HG02642 (cell line): ENCODE data around the gene ZDHHC14.

ENCODE experiments used
- ATAC-seq: cut with Tn5 transposase; IDR thresholded peaks from one replicate; pipeline ENCODE4 v1.9.1; 2021; ENCODE audit warnings: mild to moderate bottlenecking; ENCODE audit not compliant: unreplicated experiment, poor library complexity

Gene ZDHHC14

DNA sequence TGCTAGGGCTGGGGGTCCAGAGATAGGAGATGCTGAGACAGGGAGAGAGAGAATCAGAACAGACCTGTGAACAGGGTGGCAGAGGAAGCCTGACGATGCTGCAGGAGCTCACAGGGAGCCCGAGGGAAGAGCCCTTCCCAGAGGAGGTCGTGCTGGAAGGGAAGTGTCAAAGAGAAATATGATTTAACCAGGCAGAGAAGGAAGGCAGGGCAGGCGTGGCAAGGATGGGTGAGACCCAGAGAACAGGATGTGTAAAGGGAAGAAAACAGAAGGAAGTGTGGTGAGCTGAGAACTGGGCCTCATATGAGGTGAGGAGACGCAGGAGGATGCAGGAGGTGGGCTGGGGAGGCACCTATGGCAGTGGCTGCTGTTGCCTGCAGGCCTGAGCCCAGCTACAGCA lies 105.6 kb downstream of the ZDHHC14 start:
- ATAC-seq, result no peak

DNA sequence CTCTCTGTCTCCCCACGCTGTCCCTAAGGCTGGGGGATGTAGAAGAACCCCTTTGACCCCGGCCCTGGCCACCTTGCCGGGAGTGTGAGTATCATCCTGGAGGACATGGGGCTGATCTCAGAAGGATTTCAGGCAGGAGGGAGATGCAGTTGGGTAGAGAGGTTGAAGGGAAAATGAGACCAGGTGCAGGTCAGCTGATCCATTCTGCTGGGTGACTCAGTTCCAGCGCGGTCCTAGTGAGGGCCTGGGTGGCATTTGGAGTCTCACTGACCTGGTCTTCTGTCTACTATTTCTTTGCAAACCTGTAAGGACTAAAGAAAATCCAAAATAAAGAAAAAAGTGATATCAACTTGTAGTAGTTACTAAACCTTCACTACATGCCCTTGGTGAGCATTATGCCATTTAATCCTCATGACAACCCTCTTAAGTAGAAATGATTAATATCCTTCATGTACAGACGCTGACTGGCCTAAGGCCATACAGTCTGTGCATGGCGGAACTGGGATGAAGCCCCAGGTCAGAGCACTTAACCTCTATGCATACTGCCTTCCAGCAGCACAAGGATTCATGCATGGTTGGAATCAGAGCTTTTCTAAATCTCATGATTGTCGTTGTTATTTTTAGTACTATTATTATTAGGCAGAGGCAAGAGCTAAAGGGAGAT lies 106.3 kb downstream of the ZDHHC14 start:
- no peak for ATAC-seq

DNA sequence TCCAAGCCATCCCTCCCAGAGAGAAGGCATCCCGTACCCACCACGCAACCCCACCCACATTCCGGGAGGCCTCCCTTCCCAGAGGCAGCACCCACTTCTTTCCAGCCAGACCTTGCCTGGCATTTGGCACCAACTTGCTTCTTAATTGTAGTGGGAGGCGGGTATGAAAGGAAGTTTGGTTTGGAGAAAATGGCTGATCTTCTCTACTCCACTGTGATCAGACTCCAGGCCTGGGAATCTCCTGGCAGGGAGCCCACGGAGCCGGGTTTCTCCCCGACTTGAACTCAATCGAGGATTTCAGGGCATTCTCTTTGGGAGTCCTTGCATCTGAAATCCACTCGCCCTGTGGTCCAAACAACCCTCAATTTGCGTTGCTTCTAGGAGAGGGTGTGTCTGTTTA lies 107.1 kb downstream of the ZDHHC14 start:
- no peak for ATAC-seq

DNA sequence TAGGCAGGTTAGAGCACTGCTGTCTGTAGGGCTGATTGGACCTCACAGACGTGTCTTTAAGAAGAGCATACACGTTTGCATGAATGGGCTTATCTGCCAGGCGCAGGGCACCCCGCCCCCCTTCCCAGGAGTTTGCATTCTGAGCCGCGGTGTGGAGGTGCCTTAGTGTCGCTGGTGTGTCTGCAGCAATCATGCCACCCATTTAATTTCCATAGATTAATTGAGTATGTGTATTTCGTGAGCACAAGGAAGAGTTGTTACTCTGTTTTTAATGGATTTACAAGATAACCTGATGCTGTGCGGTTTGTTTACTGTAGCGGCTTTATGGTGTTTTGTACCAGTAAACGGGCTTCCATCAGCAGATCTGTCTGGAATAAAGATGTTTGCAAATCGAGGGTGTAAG lies 107.7 kb downstream of the ZDHHC14 start:
- ATAC-seq, result no peak

DNA sequence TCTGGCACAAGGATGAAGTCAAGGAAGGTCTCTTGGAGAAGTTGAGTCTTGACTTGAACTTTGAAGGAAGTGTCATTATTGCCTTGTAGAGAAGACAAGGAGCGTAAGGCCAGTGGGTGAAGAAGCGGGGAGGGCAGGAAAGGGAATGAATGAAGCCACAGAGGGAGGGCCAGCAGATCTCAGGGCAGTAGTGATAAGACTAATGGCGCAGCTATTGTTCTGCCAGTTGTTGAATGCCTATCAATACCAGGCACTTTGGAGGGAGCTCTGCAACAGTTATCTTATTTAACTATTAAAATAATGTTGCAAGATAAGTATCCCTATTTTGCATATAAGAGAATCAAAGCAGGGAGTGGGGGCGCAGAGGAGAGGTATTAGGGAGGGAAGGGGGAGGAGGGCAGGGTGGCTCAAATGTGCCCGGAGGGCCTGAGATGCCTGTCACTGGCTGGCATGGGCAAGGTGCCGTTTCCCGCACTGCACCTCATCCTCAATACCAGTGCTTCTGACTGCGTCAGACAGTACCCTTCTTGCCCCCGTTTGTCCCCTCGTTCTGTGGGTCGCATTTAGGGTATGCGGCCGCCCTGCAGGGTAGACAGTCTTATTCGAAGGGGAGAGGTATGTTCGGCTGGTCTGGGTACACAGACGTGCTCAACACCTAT lies 109.8 kb downstream of the ZDHHC14 start:
- ATAC-seq, result no peak

DNA sequence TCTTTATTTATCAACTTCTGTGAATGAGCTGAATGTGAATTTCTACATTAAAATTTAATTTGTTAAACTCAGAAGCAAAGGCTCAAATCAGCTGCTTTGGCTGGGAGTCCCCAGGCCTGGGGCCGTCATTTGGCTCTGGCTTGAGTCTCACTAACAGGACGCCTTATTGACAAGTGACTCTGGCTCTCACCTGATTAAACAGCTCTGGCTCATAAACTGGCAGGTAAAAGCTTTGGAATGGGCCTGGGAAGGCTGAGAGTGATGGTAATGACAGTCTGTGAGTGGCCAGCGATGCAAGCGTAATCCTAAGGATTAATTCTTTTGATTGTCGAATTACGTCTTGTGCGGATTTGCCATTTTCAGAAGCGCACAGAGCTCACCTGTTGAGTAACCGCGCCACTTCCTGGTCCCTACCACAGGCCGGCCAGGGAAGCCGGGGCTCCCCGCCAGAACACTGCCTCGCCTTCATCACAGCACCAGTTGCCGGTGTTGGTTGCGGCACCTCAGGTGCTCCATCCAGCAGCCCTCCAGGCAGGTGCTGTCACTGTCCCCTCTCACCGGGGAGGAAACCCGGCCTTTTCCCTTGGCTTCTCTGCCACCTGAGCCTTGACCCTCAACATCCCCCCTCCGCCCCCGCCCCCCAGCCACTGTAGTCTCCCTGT lies 110.7 kb downstream of the ZDHHC14 start:
- no peak for ATAC-seq

DNA sequence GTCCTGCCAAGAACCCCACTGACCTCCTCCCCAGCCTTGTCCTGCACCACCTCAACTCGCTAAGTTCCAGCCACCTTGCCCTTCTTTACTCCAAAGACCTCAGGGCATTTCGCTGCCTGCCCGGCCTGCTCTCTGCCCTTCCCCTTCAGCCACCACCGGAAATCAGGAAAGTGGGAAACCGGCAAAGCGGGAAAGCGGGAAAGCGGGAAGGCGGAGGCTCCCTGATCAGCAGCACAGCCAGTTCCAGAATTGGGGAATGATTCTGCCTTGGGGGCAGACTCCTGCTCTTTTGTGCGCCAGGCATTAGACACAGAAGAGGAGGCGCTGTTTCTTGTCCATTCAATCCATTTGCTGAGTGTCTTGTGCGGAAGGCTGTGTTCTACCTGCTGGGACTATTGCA lies 111.3 kb downstream of the ZDHHC14 start:
- ATAC-seq, result no peak

DNA sequence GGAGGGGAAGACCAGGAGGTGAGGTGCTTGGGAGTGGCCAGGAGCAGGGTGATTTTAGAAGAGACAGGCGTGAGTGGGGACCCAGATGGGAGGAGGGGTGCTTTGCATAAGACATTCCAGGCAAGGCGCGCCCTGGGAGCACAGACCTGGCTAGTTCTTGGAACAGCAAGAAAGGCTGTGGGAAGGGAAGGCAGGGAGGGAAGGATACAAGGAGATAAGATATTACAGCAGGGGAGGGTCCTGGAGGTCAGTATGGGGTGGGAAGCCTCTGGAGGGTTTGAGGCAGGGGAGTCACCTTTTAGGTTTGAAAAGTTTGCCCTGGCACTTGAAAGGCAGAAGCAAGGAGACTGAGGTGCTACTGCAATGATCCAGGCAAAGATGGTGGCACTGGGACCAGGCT lies 111.8 kb downstream of the ZDHHC14 start:
- no peak for ATAC-seq

DNA sequence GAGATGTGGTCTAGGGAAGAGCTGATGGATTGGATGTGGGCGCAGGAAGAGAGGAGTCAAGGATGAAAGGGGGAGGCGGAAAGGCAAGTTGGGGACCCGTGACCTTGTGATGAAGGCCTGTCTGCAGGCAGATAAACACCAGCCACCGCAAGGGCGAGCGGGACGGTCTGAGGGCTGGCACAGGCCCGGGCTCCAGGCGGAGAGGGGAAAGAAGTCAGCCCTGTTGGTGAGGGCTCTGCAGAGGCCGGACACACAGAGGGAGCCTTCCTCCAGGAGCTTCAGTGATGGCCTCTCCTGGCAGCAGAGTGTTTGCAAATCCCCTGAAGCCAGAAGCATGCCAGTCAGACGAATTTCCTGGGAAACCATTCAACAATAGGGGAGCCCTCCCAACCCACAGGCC lies 112.2 kb downstream of the ZDHHC14 start:
- no peak for ATAC-seq

DNA sequence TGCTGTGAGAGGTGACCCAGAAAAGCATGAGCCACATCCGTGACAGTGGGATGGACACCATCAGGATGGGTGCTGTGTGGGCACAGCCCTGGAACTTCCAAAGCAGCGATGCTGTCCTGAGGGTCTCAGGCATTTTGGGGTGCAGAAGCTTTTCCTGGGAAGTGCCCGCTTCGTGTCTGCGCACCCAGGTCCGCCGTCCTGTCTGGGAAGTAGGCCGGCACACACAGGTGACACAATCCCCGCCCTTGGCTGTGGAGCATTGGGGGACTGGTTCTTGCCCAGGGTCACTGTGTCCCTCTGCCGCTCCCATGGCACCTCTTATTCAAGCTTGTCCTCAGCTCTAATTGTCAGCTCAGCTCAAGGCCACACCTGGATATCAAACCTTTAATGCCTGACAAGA lies 112.6 kb downstream of the ZDHHC14 start:
- ATAC-seq, result no peak

DNA sequence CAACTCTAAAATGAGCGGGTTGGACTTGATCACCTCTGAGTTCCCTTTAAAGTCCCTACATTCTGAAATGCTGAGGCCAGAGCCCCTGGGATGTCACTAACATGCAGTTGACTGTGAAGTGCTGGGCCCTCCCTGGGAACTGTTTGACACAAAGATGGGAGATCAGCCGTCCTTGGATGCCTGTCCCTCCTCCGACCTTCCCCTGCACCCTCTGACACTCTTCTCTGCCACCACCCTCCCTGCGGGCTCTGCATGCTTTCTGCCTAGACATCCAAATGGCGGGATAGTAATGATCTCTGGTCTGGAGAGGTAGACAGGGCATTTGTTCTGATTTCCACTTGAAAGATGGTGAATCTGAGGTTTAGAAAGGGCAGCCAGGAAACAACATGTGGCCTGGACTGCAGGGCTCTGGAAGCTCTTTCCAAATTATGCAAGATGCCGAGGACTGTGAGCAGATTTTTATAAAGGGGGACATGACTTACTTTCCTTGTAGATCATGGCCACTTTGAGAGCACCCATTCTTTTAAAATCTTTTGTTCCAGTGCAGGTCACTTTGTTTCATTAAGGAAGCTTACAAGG lies 113.2 kb downstream of the ZDHHC14 start:
- no peak for ATAC-seq

DNA sequence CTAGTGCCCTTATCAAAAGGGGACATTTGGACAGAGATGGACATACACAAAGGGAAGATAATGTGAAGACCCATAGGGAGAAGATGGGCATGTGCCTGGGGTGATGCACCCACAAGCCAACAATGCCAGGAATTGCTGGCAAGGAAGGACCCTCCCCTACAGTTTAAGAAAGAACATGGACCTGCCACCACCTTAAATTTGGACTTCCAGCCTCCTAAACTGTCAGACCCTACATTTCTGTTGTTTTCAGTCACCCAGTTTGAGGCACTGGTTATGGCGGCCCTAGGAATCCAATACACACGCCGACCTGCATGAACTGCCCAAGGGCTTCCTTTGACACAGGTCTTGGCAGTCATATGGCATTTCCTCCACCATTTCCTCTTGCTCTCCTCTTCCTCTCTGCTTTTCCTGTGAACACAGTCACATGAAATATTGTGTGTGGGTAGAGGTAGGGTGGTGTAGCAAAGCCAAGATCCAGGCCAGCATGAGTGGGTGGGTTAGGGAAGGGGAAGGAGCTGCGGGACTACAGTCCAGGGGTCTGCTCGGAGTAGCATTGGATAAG lies 115.6 kb downstream of the ZDHHC14 start:
- ATAC-seq, result no peak

DNA sequence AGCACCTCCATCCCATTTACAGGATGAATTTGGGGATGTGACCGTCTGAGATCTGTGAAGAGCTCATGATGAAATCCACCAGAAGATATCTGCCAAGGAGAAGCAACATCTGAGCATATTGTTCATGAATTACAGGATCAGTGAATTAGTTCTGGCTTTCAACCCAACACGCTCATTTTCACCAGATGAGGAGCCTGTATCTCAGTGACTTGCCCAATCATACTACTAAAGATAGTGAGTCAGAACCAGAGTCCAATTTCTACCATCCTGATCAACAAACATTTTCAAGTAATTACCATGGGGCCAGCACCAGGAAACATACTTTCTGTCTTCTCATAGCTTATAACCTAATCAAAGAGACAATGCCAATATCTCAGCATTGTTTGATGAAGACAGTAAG lies 116.6 kb downstream of the ZDHHC14 start:
- ATAC-seq, result no peak

DNA sequence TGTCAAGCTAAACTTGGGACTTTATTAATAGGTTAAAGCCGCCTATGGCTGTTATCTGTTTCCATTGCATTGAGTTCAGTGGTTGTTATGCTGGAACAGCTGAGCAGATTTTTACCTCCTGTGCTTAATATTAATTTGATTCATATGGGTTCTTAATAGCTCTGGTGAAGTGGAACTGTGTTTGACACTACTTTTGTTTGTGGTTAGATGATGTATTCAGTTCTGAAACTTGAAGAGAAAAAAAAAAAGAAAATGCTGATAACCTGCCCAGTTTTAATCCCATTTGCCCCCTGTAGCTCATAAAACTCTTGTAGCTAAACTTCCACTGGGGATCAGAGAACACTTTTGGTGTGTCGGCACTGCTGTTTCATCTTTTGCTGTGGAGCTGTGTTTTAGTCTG lies 117.8 kb downstream of the ZDHHC14 start:
- no peak for ATAC-seq

DNA sequence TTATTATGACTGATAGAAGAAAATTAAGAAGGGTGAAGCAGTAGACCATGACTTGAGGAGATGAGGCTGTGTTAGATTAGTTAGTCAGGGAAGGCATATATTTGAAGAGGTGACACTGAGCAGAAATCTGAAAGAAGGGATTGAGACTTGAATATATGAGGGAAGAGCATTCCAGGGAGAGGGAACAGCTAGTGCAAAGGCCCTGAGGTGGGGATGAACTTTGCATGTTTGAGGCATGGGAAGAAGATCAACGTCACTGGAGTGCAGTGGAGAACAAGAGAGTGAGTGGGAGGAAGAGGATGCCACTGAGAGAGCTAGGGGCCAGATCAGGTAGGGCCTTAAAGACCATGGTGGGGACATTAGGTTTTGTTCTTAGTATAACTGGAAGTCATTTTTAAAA lies 119.0 kb downstream of the ZDHHC14 start:
- ATAC-seq, result no peak

DNA sequence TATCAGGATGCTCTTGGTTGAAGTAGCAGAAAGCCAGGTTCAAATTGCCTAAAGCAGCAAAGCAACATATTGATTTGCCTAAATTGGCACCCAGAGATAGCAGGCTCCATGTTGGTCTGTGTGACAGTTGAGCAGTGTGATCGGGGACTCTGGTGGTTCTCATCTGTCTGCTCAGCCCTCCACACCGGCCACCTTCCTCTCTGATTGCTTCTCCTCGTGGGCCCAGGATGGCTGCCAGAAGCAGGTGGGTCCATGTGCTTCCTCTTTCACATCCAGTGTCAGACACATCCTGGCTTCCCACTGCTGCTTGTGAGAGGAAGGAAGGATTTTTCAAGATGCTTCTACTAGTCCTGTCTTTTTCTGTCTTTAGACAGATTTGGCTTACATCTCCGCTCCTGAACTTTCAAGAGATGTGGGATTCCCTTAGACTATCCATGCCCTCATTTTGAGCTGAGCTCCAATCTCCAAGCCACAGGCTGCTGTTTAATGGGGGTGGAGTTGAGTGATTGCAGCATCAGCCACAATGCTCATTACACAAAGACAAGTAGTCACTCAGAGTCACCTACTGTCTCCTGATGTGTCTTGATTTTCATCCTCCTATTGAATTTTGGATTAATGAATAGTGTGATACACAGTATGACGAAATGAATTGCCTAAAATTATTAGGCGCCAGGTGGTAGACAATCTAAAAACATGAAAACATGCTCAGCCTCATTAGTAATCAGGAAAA lies 122.2 kb downstream of the ZDHHC14 start:
- ATAC-seq, result no peak

DNA sequence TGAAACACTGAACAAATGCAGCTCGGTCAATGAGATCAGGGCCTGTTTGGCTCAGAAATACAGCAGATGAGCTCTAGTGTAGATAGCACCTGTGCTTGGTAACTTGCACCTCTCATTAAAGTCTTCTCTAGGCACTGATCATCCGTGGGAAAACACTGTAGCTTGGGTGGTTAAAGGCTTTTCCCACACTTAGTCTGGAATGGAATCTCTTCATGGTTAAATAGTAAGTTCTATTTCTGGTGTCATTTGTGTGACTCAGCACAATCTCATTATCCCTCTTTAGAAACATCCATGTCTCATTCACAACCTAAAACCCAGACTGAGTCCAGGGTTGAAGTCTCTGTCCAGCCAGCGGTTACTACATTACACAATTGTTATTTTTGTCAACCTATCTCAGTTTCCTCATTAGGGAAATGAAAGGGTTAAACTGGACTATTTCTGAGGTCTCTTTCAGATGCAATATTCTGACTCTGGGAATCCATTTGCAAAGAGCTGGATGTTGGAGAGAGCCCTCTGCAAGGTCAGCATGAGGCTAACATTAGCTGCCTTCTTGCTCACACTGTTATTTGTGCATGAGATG lies 125.0 kb downstream of the ZDHHC14 start:
- ATAC-seq, result no peak

DNA sequence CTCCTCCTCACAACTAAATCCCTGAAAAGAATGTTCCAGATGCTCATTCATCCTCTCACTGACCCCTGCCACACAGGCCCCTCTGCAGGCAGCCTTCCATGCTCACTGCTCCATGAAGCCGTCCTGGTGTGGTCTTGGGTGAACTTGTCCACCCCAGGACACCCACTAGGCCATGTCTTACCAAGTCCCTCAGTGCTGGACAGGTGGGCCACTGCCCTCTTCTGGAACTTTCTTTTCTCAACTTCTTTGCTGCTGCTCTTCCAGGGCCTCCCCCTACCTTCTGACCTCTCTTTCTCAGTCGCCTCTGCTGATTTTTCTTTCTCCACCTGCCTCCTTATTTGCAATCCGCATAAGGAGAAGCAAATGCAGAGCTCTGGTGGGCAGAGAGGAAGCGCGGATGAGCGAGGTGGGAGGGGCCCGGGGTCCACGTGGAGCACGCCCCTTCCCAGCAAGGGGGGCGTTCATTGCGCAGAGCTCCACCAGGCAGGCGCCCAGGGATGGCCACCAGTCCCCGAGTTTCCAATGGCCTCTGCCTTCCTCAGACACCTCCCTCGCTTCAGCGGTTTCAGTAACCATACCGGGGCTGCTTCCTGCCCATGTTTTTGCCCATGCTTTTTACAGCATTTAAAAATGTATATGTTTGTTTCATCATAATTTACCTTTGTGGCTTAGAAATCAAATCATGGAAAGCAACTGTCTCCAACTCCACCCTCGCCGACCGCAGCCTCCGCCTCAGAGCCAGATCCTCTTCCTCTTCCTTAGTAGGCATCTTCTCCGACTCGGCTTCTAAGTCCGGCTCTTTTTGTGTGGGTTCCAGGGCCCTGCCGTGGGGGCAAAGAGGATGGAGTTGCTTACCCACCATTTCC lies 129.6 kb downstream of the ZDHHC14 start:
- no peak for ATAC-seq

DNA sequence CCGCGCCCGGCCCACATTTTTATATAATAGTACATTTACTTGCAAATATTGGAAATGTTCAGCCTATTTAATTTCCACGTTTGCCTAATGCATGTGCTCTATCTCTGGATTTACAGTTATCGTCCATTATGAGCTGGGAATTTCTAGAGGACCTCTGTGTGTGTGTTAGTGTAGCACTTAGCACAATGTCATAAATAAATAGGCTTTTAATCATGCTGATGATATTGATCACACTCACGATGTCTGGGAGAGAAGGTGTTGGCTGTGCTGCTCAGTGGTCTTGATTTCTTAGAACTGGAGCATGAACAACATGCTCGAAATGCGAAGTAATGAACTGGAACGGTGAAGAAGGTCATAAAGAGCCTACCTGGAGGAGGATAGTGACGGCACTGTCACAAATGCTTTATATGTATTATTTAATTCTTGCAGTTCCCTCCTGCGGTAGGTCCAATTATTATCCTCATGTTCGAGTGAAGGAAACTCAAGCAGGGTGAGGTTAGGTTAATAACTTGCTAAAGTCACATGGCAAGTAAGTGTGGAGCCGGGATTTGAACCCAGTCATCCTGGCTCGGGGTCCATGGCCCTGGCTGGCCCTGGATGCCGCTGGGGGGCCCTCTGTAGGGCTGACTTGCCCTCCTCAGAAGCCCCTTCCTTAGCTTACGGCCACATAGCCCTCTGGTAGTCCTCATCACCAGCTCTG lies 130.8 kb downstream of the ZDHHC14 start:
- ATAC-seq, result no peak
